ENCODE results near the gene UPP2. TPM values are rescaled to one million over a fixed set of nuclear protein-coding genes. Genes with fewer than 3 reads are reported as not detected.

UPP2 gene
- total RNA-seq, 1 experiment from 2014 or later, result not detected

- no TSS peak for BruUV-seq (replicated peaks)
- no peaks in the 10 kb centered on the region for H3K9me3 ChIP-seq (ENCODE audit: control insufficient read depth, insufficient read depth, low read depth, low read length)
- DNase-seq (ENCODE audit: low read depth, low spot score) (no peak), ATAC-seq (no peak)
- in situ Hi-C loops (cut with HindIII; ENCODE audit: low pct_unique_long_range_greater_than_20kb, low sequenced_read_pairs) (no loop called here), intact Hi-C loops (cut with micrococcal nuclease; ENCODE audit: unreplicated experiment) (no loop called here)
- ChIA-PET CTCF (no interaction called here), POLR2A (no interaction called here)
- TF ChIP-seq POLR2AphosphoS5 (IDR thresholded peaks at IDR 0.05; ENCODE audit: low read depth, low read length) (no peak), TCF7L2 (IDR thresholded peaks at IDR 0.05; ENCODE audit: low read depth, low read length) (no peak), SIN3A (IDR thresholded peaks at IDR 0.05; ENCODE audit: borderline replicate concordance, insufficient read depth, low read depth, low read length) (no peak), REST (IDR thresholded peaks at IDR 0.05; ENCODE audit: insufficient read depth in 1 of 2, low read depth in 2 of 2, low read length in 1 of 2) (no peak), CTCF (IDR thresholded peaks at IDR 0.05) (no peak)
- H3K36me3 ChIP-seq (ENCODE audit: control insufficient read depth, insufficient read depth, low read length), result no peaks in the 10 kb centered on the region
- H3K4me1 ChIP-seq (ENCODE audit: control insufficient read depth, insufficient read depth, low read length), result no peaks in the 10 kb centered on the region
- H3K27ac ChIP-seq (ENCODE audit: low read length), result no peak overlapping the region
- no peaks in the 10 kb centered on the region for H3K27me3 ChIP-seq (ENCODE audit: control insufficient read depth, insufficient read depth, low read length)
- H3K4me3 ChIP-seq (ENCODE audit: low read depth in 2 of 2, low read length in 2 of 2), result no peak overlapping the region
Observed at GRCh38 chr2:158056875-158057274, 44.8 kb upstream of the UPP2 start.

- Histone ChIP-seq H3K4me3 (ENCODE audit: low read depth in 2 of 2, low read length in 2 of 2) (no peak overlapping the region), H3K36me3 (ENCODE audit: control insufficient read depth, insufficient read depth, low read length) (no peaks in the 10 kb centered on the region), H3K27ac (ENCODE audit: low read length) (no peak overlapping the region), H3K9me3 (ENCODE audit: control insufficient read depth, insufficient read depth, low read depth, low read length) (no peaks in the 10 kb centered on the region), H3K27me3 (ENCODE audit: control insufficient read depth, insufficient read depth, low read length) (no peaks in the 10 kb centered on the region), H3K4me1 (ENCODE audit: control insufficient read depth, insufficient read depth, low read length) (no peaks in the 10 kb centered on the region)
- intact Hi-C loops (cut with micrococcal nuclease; ENCODE audit: unreplicated experiment) (no loop called here), in situ Hi-C loops (cut with HindIII; ENCODE audit: low pct_unique_long_range_greater_than_20kb, low sequenced_read_pairs) (no loop called here)
- ATAC-seq (no peak), DNase-seq (ENCODE audit: low read depth, low spot score) (no peak)
- no TSS peak for BruUV-seq (replicated peaks)
- ChIA-PET POLR2A (no interaction called here), CTCF (no interaction called here)
- TF ChIP-seq SIN3A (IDR thresholded peaks at IDR 0.05; ENCODE audit: borderline replicate concordance, insufficient read depth, low read depth, low read length), result no peak
- no peak for TF ChIP-seq CTCF (IDR thresholded peaks at IDR 0.05)
- no peak for TF ChIP-seq POLR2AphosphoS5 (IDR thresholded peaks at IDR 0.05; ENCODE audit: low read depth, low read length)
- no peak for TF ChIP-seq TCF7L2 (IDR thresholded peaks at IDR 0.05; ENCODE audit: low read depth, low read length)
- TF ChIP-seq REST (IDR thresholded peaks at IDR 0.05; ENCODE audit: insufficient read depth in 1 of 2, low read depth in 2 of 2, low read length in 1 of 2), result no peak
Observed at GRCh38 chr2:158060160-158060834, 41.4 kb upstream of the UPP2 start.
